Cardiac muscle cell (in vitro differentiated cells and primary cell): ENCODE results near the gene TNKS1BP1. TPM values are rescaled to one million over a fixed set of nuclear protein-coding genes. Genes with fewer than 3 reads are reported as not detected.

ENCODE experiments used
- DNase-seq, 2 donors: peaks; one replicate each; pipeline versions ENCODE4 v3.0.0 to v3.0.0-alpha.2; 2010 to 2017; ENCODE audit warnings: low read depth in 1 of 2, low spot score in 1 of 2
- H3K27ac ChIP-seq: fragments of 200-600 bp; sonication (generic); 2 replicates; pipeline ENCODE4 v1.5.1; 2016
- H3K27me3 ChIP-seq: fragments of 200-600 bp; sonication (generic); 2 replicates; pipeline ENCODE4 v1.6.0; 2016; ENCODE audit warnings: control low read depth
- H3K36me3 ChIP-seq: fragments of 200-600 bp; sonication (generic); 2 replicates; pipeline ENCODE4 v1.5.1; 2016; ENCODE audit warnings: control low read depth
- H3K4me1 ChIP-seq: fragments of 200-600 bp; sonication (generic); 2 replicates; pipeline ENCODE4 v1.8.1; 2017; ENCODE audit warnings: low read depth, mild to moderate bottlenecking, mixed run types
- H3K4me3 ChIP-seq: fragments of 200-600 bp; sonication (generic); 2 replicates; pipeline ENCODE4 v1.5.1; 2016; ENCODE audit warnings: mild to moderate bottlenecking
- H3K9me3 ChIP-seq: fragments of 200-600 bp; sonication (generic); 2 replicates; pipeline ENCODE4 v1.5.1; 2017; ENCODE audit warnings: low read depth, mild to moderate bottlenecking, control low read depth
- CTCF ChIP-seq: IDR thresholded peaks from 2 replicates; pipeline ENCODE4 v1.5.1; 2012; ENCODE audit warnings: low read depth, mild to moderate bottlenecking, low read length
- polyA plus RNA-seq: library from polyadenylated mRNA; unstranded; fragments of >200 nt; fragmentation: Nextera tagmentation; extraction: Ambion mirVana; gene quantifications from 2 replicates; pipeline ENCODE4 v1.2.1, GENCODE V29; 2016
- total RNA-seq: library from RNA; depleted of rRNA; stranded (reverse); fragments of >200 nt; gene quantifications from 2 replicates; pipeline ENCODE4 v1.2.3, GENCODE V29; 2016

Gene TNKS1BP1
- total and polyA plus RNA-seq, 2 experiments from 2014 or later: 62.1 to 69.1 TPM

- DNase-seq: peak; percentile 76 to 79
- H3K27me3 ChIP-seq: no peaks in the 10 kb centered on the region
- H3K36me3 ChIP-seq: no peaks in the 10 kb centered on the region
- peak; percentile 58 for TF ChIP-seq CTCF
- H3K4me1 ChIP-seq: peaks cover 22% of the 10 kb centered on the region
- no peak overlapping the region for H3K4me3 ChIP-seq
- no peak overlapping the region for H3K27ac ChIP-seq
- no peaks in the 10 kb centered on the region for H3K9me3 ChIP-seq
These were observed 20.9 kb upstream of the TNKS1BP1 start for GRCh38 chr11:57345555-57346211.

- Histone ChIP-seq H3K4me3 (no peak overlapping the region), H3K27ac (peak overlapping the region; percentile 95), H3K4me1 (peaks cover 27% of the 10 kb centered on the region), H3K27me3 (no peaks in the 10 kb centered on the region), H3K9me3 (no peaks in the 10 kb centered on the region), H3K36me3 (no peaks in the 10 kb centered on the region)
- DNase-seq: no peak
- no peak for TF ChIP-seq CTCF
These were observed 20.1 kb upstream of the TNKS1BP1 start for GRCh38 chr11:57344826-57345225.

GRCh38 chr11:57343825-57344224 is 19.1 kb upstream of the TNKS1BP1 start:
- H3K9me3 ChIP-seq: no peaks in the 10 kb centered on the region
- H3K27ac ChIP-seq: peak overlapping the region; percentile 95
- H3K4me1 ChIP-seq: peaks cover 27% of the 10 kb centered on the region
- H3K4me3 ChIP-seq: no peak overlapping the region
- no peaks in the 10 kb centered on the region for H3K36me3 ChIP-seq
- H3K27me3 ChIP-seq: no peaks in the 10 kb centered on the region
- peak in 1 of 2 donors; percentile 71 for DNase-seq
- TF ChIP-seq CTCF: no peak

GRCh38 chr11:57342702-57343101 is 17.9 kb upstream of the TNKS1BP1 start:
- H3K27ac ChIP-seq: peak overlapping the region; percentile 95
- TF ChIP-seq CTCF: no peak

GRCh38 chr11:57341250-57341808 is 16.6 kb upstream of the TNKS1BP1 start:
- H3K9me3 ChIP-seq: no peaks in the 10 kb centered on the region
- no peak overlapping the region for H3K4me3 ChIP-seq
- no peak for TF ChIP-seq CTCF
- peaks cover 32% of the 10 kb centered on the region for H3K4me1 ChIP-seq
- no peaks in the 10 kb centered on the region for H3K36me3 ChIP-seq
- DNase-seq: no peak
- H3K27me3 ChIP-seq: no peaks in the 10 kb centered on the region
- H3K27ac ChIP-seq: no peak overlapping the region

More at GRCh38 chr11:57342702-57343101, 17.9 kb upstream of the TNKS1BP1 start:
- peaks cover 31% of the 10 kb centered on the region for H3K4me1 ChIP-seq
- no peaks in the 10 kb centered on the region for H3K36me3 ChIP-seq
- no peak for DNase-seq
- no peaks in the 10 kb centered on the region for H3K9me3 ChIP-seq
- no peak overlapping the region for H3K4me3 ChIP-seq
- H3K27me3 ChIP-seq: no peaks in the 10 kb centered on the region
